IMR-90 (cell line): Measurements from ENCODE around the gene TMUB1. TPM values are rescaled to one million over a fixed set of nuclear protein-coding genes. Genes with fewer than 3 reads are reported as not detected.

Experiments used
- ATAC-seq: fragments of 200-7000 bp; cut with Tn5 transposase; 2 replicates; pipeline ENCODE4 v1.9.1; 2020; ENCODE audit warnings: low read depth, mild to moderate bottlenecking, moderate library complexity
- BruUV-seq: library from RNA; stranded (reverse); fragments of 400-500 nt; replicated peaks from 2 replicates; lab custom pipeline; 2021; lab: Mats Ljungman, UMichigan
- CTCF ChIA-PET: fragments of 300-600 bp; formaldehyde crosslinking; extraction: SDS; loops from one replicate; lab custom pipeline; 2021; ENCODE audit warnings: antibody characterized with exemption; lab: Yijun Ruan, JAX
- POLR2A ChIA-PET: fragments of 300-600 bp; sonication (Branson Sonifier 250); formaldehyde crosslinking; loops from one replicate; lab custom pipeline; 2022; ENCODE audit warnings: antibody characterized with exemption; ENCODE audit not compliant: unreplicated experiment; lab: Charles Lee
- DNase-seq: peaks from one replicate; pipeline ENCODE4 v3.0.0; 2013
- H2AFZ ChIP-seq: replicated peaks from 2 replicates; pipeline ENCODE3; 2013; ENCODE audit warnings: low read length, mild to moderate bottlenecking; ENCODE audit not compliant: poor library complexity
- H2AK5ac ChIP-seq: 2 replicates; pipeline ENCODE4 v1.6.1; 2013; ENCODE audit warnings: low read depth, low read length, inconsistent platforms
- H2AK9ac ChIP-seq: replicated peaks from 2 replicates; pipeline ENCODE3; 2013; ENCODE audit warnings: mild to moderate bottlenecking, low read depth, low read length, moderate library complexity; ENCODE audit not compliant: poor library complexity
- H2BK120ac ChIP-seq: 2 replicates; pipeline ENCODE4 v1.6.1; 2013; ENCODE audit warnings: low read depth, low read length, inconsistent platforms
- H2BK15ac ChIP-seq: 3 replicates; pipeline ENCODE4 v1.6.1; 2013; ENCODE audit warnings: low read depth, low read length, inconsistent platforms
- H2BK20ac ChIP-seq: 2 replicates; pipeline ENCODE4 v1.6.1; 2013; ENCODE audit warnings: low read depth, mild to moderate bottlenecking, inconsistent platforms, low read length, moderate library complexity
- H2BK5ac ChIP-seq: 2 replicates; pipeline ENCODE4 v1.6.1; 2013; ENCODE audit warnings: mild to moderate bottlenecking, low read depth, low read length, inconsistent platforms; ENCODE audit not compliant: poor library complexity, severe bottlenecking
- H3K14ac ChIP-seq: replicated peaks from 2 replicates; pipeline ENCODE4 v1.6.1; 2013; ENCODE audit warnings: low read depth, low read length, inconsistent platforms
- H3K18ac ChIP-seq: 2 replicates; pipeline ENCODE4 v1.6.1; 2013; ENCODE audit warnings: low read depth, low read length, control low read depth
- H3K23ac ChIP-seq: 2 replicates; pipeline ENCODE4 v1.6.1; 2013; ENCODE audit warnings: low read depth, low read length, inconsistent platforms
- H3K27ac ChIP-seq: 2 replicates; pipeline ENCODE4 v1.5.1; 2013; ENCODE audit warnings: mild to moderate bottlenecking, control low read depth, low read length; ENCODE audit not compliant: insufficient read depth
- H3K27me3 ChIP-seq: 2 replicates; pipeline ENCODE4 v1.6.1; 2013; ENCODE audit warnings: low read length; ENCODE audit not compliant: control insufficient read depth, insufficient read depth
- H3K36me3 ChIP-seq: 2 replicates; pipeline ENCODE4 v1.6.1; 2013; ENCODE audit warnings: low read length, mixed read lengths; ENCODE audit not compliant: control insufficient read depth, insufficient read depth
- H3K4ac ChIP-seq: 2 replicates; pipeline ENCODE4 v1.6.1; 2013; ENCODE audit warnings: low read depth, low read length, inconsistent platforms
- H3K4me1 ChIP-seq: 2 replicates; pipeline ENCODE4 v1.6.1; 2013; ENCODE audit warnings: low read length, mixed read lengths; ENCODE audit not compliant: control insufficient read depth, insufficient read depth
- H3K4me2 ChIP-seq: 2 replicates; pipeline ENCODE4 v1.6.1; 2013; ENCODE audit warnings: low read depth, mild to moderate bottlenecking, control low read depth, low read length, moderate library complexity
- H3K4me3 ChIP-seq: 2 replicates; pipeline ENCODE4 v1.5.1; 2013; ENCODE audit warnings: low read depth, mild to moderate bottlenecking, control low read depth, low read length, moderate library complexity; ENCODE audit not compliant: insufficient read depth
- H3K56ac ChIP-seq: 2 replicates; pipeline ENCODE4 v1.6.1; 2013; ENCODE audit warnings: low read length, inconsistent platforms; ENCODE audit not compliant: insufficient read depth; ENCODE audit errors: extremely low read depth
- H3K79me1 ChIP-seq, 2 experiments: 2 replicates each; pipeline ENCODE4 v1.6.1; 2013; ENCODE audit warnings: low read length in 2 of 2, inconsistent platforms in 1 of 2, low read depth in 1 of 2
- H3K9ac ChIP-seq: 2 replicates; pipeline ENCODE4 v1.6.1; 2013; ENCODE audit warnings: low read depth, low read length, control low read depth
- H3K9me1 ChIP-seq: 2 replicates; pipeline ENCODE4 v1.6.1; 2013; ENCODE audit warnings: low read length, inconsistent platforms; ENCODE audit not compliant: insufficient read depth
- H3K9me3 ChIP-seq: 2 replicates; pipeline ENCODE4 v1.6.1; 2013; ENCODE audit warnings: low read length; ENCODE audit not compliant: control insufficient read depth, insufficient read depth
- H4K20me1 ChIP-seq: 2 replicates; pipeline ENCODE4 v1.6.1; 2013; ENCODE audit warnings: low read length, inconsistent platforms; ENCODE audit not compliant: insufficient read depth
- H4K5ac ChIP-seq: 2 replicates; pipeline ENCODE4 v1.6.1; 2013; ENCODE audit warnings: mild to moderate bottlenecking, low read depth, low read length, control low read depth
- H4K8ac ChIP-seq, 2 experiments: 2 replicates each; pipeline ENCODE4 v1.6.1; 2013; ENCODE audit warnings: low read depth in 2 of 2, low read length in 2 of 2, control low read depth in 1 of 2, inconsistent platforms in 1 of 2
- H4K91ac ChIP-seq: 2 replicates; pipeline ENCODE4 v1.6.1; 2013; ENCODE audit warnings: low read depth, low read length, inconsistent platforms; ENCODE audit not compliant: insufficient read depth
- BHLHE40 ChIP-seq: fragments of 150-350 bp; IDR thresholded peaks from 2 replicates; pipeline ENCODE4 v1.6.1; 2016; ENCODE audit warnings: mild to moderate bottlenecking, low read depth, low read length
- CEBPB ChIP-seq: IDR thresholded peaks from 2 replicates; pipeline ENCODE4 v1.6.1; 2012; ENCODE audit warnings: low read depth, low read length, improper control_type of control experiment
- MAFK ChIP-seq: IDR thresholded peaks from 2 replicates; pipeline ENCODE4 v1.6.1; 2012; ENCODE audit warnings: low read depth, low read length, improper control_type of control experiment
- MXI1 ChIP-seq: IDR thresholded peaks from 2 replicates; pipeline ENCODE4 v1.6.1; 2012; ENCODE audit warnings: low read depth, mild to moderate bottlenecking, low read length, moderate library complexity, borderline replicate concordance
- NFE2L2 ChIP-seq: fragments of 150-350 bp; IDR thresholded peaks from 2 replicates; pipeline ENCODE4 v1.6.1; 2016; ENCODE audit warnings: low read depth, mild to moderate bottlenecking, low read length
- RAD21 ChIP-seq: IDR thresholded peaks from 2 replicates; pipeline ENCODE4 v1.6.1; 2012; ENCODE audit warnings: low read length, improper control_type of control experiment
- WGBS, 2 experiments: methylation state at CpG; one replicate each; pipeline versions ENCODE4 v1.1.5 to v1.1.7; 2013; ENCODE audit warnings: missing lambda C conversion rate in 2 of 2; ENCODE audit not compliant: insufficient read length in 1 of 2; ENCODE audit errors: extremely low coverage in 2 of 2; 5-methylcytosine and 5-hydroxymethylcytosine counted together
- dilution Hi-C: fragments of 300-500 bp; cut with HindIII; formaldehyde crosslinking; loops from one replicate; pipeline ENCODE4 v1.14.3; 2018; ENCODE audit warnings: low sequenced_read_pairs; ENCODE audit not compliant: unreplicated experiment
- in situ Hi-C: fragments of 300-500 bp; cut with MboI; formaldehyde crosslinking; loops from 3 replicates; pipeline ENCODE4 v1.14.3; 2019; ENCODE audit warnings: low sequenced_read_pairs, inconsistent platforms, mixed read lengths
- intact Hi-C: fragments of 100-400 bp; cut with micrococcal nuclease; formaldehyde crosslinking; loops from 2 replicates; pipeline ENCODE4 v1.10.0; 2022
- polyA plus RNA-seq, 3 experiments: library from polyadenylated mRNA; depleted of rRNA; stranded (reverse); fragments of >200 nt; gene quantifications; 2 replicates each; pipeline ENCODE4 v1.2.3, GENCODE V29; 2012; ENCODE audit warnings: low replicate concordance in 1 of 3
- total RNA-seq: library from RNA; depleted of rRNA; stranded (reverse); fragments of >200 nt; gene quantifications from 2 replicates; pipeline ENCODE4 v1.2.3, GENCODE V29; 2012

TMUB1 gene
- total and polyA plus RNA-seq, 2 of the 4 experiments (the other 2 are of a cell fraction) = 6.8 to 29.8 TPM

GRCh38 chr7:151131592-151132293, 48.5 kb upstream of the TMUB1 start:
- H3K18ac ChIP-seq = no peak overlapping the region
- no peak overlapping the region for H3K9ac ChIP-seq
- intact Hi-C loops (no loop called here), dilution Hi-C loops (no loop called here), in situ Hi-C loops (no loop called here)
- H4K8ac ChIP-seq = no peak overlapping the region
- no TSS peak for BruUV-seq
- no peaks in the 10 kb centered on the region; the same call in 1 of the 2 replicates for H3K9me1 ChIP-seq
- H2BK20ac ChIP-seq = no peak overlapping the region
- no peak overlapping the region for H3K14ac ChIP-seq
- H3K56ac ChIP-seq = no peak overlapping the region
- 62% methylated on average over 7 of the region's 19 CpGs; no CpG with 5 or more reads in 1 of the 2 experiments for WGBS, 2 experiments
- ATAC-seq (no peak), DNase-seq (no peak)
- no peak overlapping the region for H3K27ac ChIP-seq
- H2BK120ac ChIP-seq = no peak overlapping the region
- no peak overlapping the region for H3K4me3 ChIP-seq
- no peaks in the 10 kb centered on the region for H3K27me3 ChIP-seq
- POLR2A ChIA-PET = no interaction called here
- no peak overlapping the region for H3K4me2 ChIP-seq
- no peak overlapping the region for H3K23ac ChIP-seq
- H2AK5ac ChIP-seq = no peak overlapping the region
- no peak overlapping the region for H2AFZ ChIP-seq
- CTCF ChIA-PET = no interaction called here
- no peak for TF ChIP-seq MXI1
- TF ChIP-seq NFE2L2 = no peak
- no peak for TF ChIP-seq RAD21
- no peak for TF ChIP-seq MAFK
- no peak for TF ChIP-seq CEBPB
- TF ChIP-seq BHLHE40 = no peak
- no peak overlapping the region for H3K4ac ChIP-seq
- peaks cover 0 to 17% of the 10 kb centered on the region in 2 experiments; a peak in 2 of 4 replicates for H3K79me1 ChIP-seq
- no peak overlapping the region for H2BK15ac ChIP-seq
- no peak overlapping the region for H4K5ac ChIP-seq
- H2BK5ac ChIP-seq = no peak overlapping the region
- H4K20me1 ChIP-seq = peaks cover 13% of the 10 kb centered on the region
- H3K36me3 ChIP-seq = peaks cover 83% of the 10 kb centered on the region
- H4K91ac ChIP-seq = no peak overlapping the region
- no peaks in the 10 kb centered on the region for H3K9me3 ChIP-seq
- no peak overlapping the region for H2AK9ac ChIP-seq
- H3K4me1 ChIP-seq = no peaks in the 10 kb centered on the region
